Measurements from ENCODE around the gene RTN4. TPM values are rescaled to one million over a fixed set of nuclear protein-coding genes. Genes with fewer than 3 reads are reported as not detected.
A peak's percentile ranks its signal among the peaks of the same experiment; 100 is the strongest.

Gene RTN4
- total and polyA plus RNA-seq, 2 of the 4 experiments (the other 2 are of a cell fraction), result 77.8 to 588 TPM

GRCh38 chr2:54955358-54956110 lies 94.7 kb downstream of the RTN4 start:
- intact Hi-C loops (cut with micrococcal nuclease), result no loop called here
- H2BK120ac ChIP-seq (ENCODE audit: low read depth, low read length), result no peak overlapping the region
- no peak for ATAC-seq (ENCODE audit: low read depth)

More at GRCh38 chr2:54955358-54956110, 94.7 kb downstream of the RTN4 start:
- Histone ChIP-seq H4K20me1 (ENCODE audit: insufficient read depth, low read length) (no peaks in the 10 kb centered on the region), H3K4me2 (ENCODE audit: low read depth, low read length) (no peak overlapping the region), H2AK9ac (replicated peaks; ENCODE audit: low read depth, low read length, poor library complexity) (no peak overlapping the region), H2AK5ac (ENCODE audit: low read depth, low read length) (no peak overlapping the region; the same call in 1 of the 2 replicates), H3K36me3 (ENCODE audit: control insufficient read depth, insufficient read depth, low read length) (no peaks in the 10 kb centered on the region), H3K79me1 (ENCODE audit: low read depth in 1 of 2, low read length in 2 of 2) (peaks cover 0 to 13% of the 10 kb centered on the region in 2 experiments; a peak in 3 of 4 replicates), H3K18ac (ENCODE audit: low read depth, low read length) (no peak overlapping the region), H2BK20ac (ENCODE audit: low read depth, low read length) (no peak overlapping the region), H3K14ac (replicated peaks; ENCODE audit: low read depth, low read length) (no peak overlapping the region; the same call in 1 of the 2 replicates), H3K23ac (ENCODE audit: low read depth, low read length) (no peak overlapping the region), H3K27me3 (ENCODE audit: control insufficient read depth, insufficient read depth, low read length) (no peaks in the 10 kb centered on the region), H2AFZ (replicated peaks; ENCODE audit: low read length, poor library complexity) (no peak overlapping the region), H3K9ac (ENCODE audit: low read depth, low read length) (no peak overlapping the region), H2BK15ac (ENCODE audit: low read depth, low read length) (no peak overlapping the region; the same call in 2 of the 3 replicates), H3K27ac (ENCODE audit: insufficient read depth, low read length) (no peak overlapping the region), H3K4me1 (ENCODE audit: control insufficient read depth, insufficient read depth, low read length) (peaks cover 8% of the 10 kb centered on the region), H3K56ac (ENCODE audit: extremely low read depth, insufficient read depth, low read length) (no peak overlapping the region), H4K8ac (ENCODE audit: low read depth in 2 of 2, low read length in 2 of 2) (no peak overlapping the region), H3K9me3 (ENCODE audit: control insufficient read depth, insufficient read depth, low read length) (no peaks in the 10 kb centered on the region), H2BK5ac (ENCODE audit: low read depth, low read length, poor library complexity, severe bottlenecking) (no peak overlapping the region), H3K4ac (ENCODE audit: low read depth, low read length) (peak overlapping the region; percentile 24; the same call in 1 of the 2 replicates), H4K91ac (ENCODE audit: insufficient read depth, low read depth, low read length) (no peak overlapping the region), H3K4me3 (ENCODE audit: insufficient read depth, low read depth, low read length) (no peak overlapping the region), H3K9me1 (ENCODE audit: insufficient read depth, low read length) (peaks cover 19% of the 10 kb centered on the region), H4K5ac (ENCODE audit: low read depth, low read length) (no peak overlapping the region)
- in situ Hi-C loops (cut with MboI; ENCODE audit: low sequenced_read_pairs), result no loop called here
- DNase-seq, result no peak
- ChIA-PET CTCF (interaction anchor here (1.4 kb wide), 1 partner anchor 10 kb away, joined by 4 read pairs; no protein-coding TSS in a partner anchor), POLR2A (ENCODE audit: unreplicated experiment) (no interaction called here)
- BruUV-seq (replicated peaks), result no TSS peak
- dilution Hi-C loops (cut with HindIII; ENCODE audit: low sequenced_read_pairs, unreplicated experiment), result no loop called here
- WGBS, 2 experiments (ENCODE audit: extremely low coverage in 2 of 2, insufficient read length in 1 of 2), result no CpG with 5 or more reads among the region's 9 CpGs
- TF ChIP-seq CHD1 (IDR thresholded peaks at IDR 0.05; ENCODE audit: low read depth, low read length) (no peak), MAFK (IDR thresholded peaks at IDR 0.05; ENCODE audit: low read depth, low read length) (no peak), RCOR1 (IDR thresholded peaks at IDR 0.05; ENCODE audit: insufficient replicate concordance, low read length) (no peak), SMC3 (IDR thresholded peaks at IDR 0.05; ENCODE audit: low read depth, low read length) (no peak), RAD21 (IDR thresholded peaks at IDR 0.05; ENCODE audit: low read length) (no peak), POLR2A (IDR thresholded peaks at IDR 0.05; ENCODE audit: low read depth, low read length) (no peak), CTCF (conservative IDR thresholded peaks at IDR 0.05; ENCODE audit: low read depth, low read length) (no peak), MAZ (IDR thresholded peaks at IDR 0.05; ENCODE audit: borderline replicate concordance, low read depth, low read length) (no peak), CEBPB (IDR thresholded peaks at IDR 0.05; ENCODE audit: low read depth, low read length) (no peak), MXI1 (IDR thresholded peaks at IDR 0.05; ENCODE audit: borderline replicate concordance, low read depth, low read length) (no peak), NFE2L2 (IDR thresholded peaks at IDR 0.05; ENCODE audit: low read depth, low read length) (no peak)
- TF ChIP-seq, protein P1, sequence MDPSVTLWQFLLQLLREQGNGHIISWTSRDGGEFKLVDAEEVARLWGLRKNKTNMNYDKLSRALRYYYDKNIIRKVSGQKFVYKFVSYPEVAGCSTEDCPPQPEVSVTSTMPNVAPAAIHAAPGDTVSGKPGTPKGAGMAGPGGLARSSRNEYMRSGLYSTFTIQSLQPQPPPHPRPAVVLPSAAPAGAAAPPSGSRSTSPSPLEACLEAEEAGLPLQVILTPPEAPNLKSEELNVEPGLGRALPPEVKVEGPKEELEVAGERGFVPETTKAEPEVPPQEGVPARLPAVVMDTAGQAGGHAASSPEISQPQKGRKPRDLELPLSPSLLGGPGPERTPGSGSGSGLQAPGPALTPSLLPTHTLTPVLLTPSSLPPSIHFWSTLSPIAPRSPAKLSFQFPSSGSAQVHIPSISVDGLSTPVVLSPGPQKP (IDR thresholded peaks at IDR 0.05; ENCODE audit: borderline replicate concordance, low read depth, low read length), result no peak
